ENCODE measurements around the gene ITCH.

- TF ChIP-seq CTCF (IDR thresholded peaks at IDR 0.05) (no peak), POLR2A (IDR thresholded peaks at IDR 0.05) (no peak), POLR2AphosphoS5 (IDR thresholded peaks at IDR 0.05) (no peak)
Observed at GRCh38 chr20:34316196-34316814, 46.8 kb upstream of the ITCH start.

All from prostate gland (tissue), 2 donors.